HG02970 (cell line): ENCODE data around the gene TRIM44.
"Not testable (repeated sequence)": the region's sequence is repeated elsewhere in the genome, so short reads cannot be mapped to it uniquely, and the experiment has no call there.

Source experiments
- ATAC-seq: cut with Tn5 transposase; IDR thresholded peaks from one replicate; pipeline ENCODE4 v1.9.1; 2021; ENCODE audit warnings: mild to moderate bottlenecking, moderate library complexity, moderate number of reproducible peaks; ENCODE audit not compliant: unreplicated experiment, low FRiP score

The TRIM44 gene

GRCh38 chr11:35810045-35810645 is 147.6 kb downstream of the TRIM44 start:
- no peak for ATAC-seq

DNA sequence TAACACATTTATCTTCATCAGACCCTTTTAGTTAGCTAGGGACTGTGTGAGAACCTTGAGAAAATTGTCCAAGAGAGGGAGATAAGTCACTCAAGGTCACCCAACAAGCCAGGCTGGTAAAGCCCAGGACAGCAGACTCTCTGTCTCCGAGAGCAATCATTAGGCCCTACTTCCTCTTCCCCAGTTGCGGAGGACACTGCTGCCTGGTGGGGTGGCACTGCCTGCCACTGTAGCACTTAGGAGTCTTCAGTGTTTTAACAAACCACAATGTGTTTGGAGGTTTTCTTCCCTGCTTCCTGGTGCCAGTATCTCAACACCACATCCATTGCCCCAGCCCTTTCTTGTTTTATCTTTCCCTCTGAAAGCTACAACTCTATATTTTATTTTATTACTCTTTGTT is 149.2 kb downstream of the TRIM44 start:
- ATAC-seq, result no peak

DNA sequence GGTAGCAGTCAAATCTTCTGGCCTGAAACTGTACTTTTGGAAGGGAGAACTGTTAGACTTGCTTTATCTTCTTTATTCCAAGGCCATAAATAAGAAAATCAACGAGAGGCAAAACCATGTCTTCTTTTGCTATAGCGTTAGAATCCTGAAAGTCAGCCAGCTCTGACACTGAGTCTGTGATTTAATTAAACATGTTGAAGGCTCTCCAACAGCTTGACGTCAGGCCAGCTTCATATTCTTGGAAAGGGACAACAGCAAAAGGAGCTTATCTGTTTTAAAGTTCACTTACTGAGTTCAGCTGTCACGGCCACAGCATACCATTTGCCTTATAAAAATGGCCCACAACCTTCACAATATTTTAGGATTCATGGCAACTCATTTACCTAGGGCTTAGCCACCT is 150.3 kb downstream of the TRIM44 start:
- no peak for ATAC-seq

DNA sequence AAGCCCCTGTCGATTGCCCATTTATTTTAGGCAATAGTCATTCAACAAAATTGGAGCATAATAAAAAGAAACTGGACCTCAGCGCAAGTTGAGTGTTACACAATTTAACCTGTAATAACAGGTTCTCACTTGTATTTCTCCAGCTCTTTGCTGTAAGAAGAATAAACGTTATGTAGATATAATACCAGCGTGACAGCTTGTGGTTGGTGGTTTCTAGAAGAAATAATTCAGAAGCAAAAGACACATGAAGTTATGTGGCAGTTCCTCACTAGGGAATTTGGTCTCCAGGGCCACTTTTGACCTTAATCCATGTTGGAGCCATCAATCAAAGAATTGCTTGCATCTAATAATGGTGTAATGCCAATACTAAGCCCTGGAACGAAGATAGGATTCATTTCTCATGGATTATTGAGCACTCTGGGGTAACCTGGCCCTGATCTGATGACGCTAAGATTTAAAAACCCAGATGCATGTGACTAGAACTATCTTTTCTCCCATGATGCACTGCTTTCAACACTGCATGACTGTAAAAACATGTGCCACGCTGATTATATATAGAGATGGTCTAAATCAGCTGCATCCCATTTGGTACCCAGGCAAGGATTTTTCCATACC is 151.6 kb downstream of the TRIM44 start:
- ATAC-seq, result no peak

DNA sequence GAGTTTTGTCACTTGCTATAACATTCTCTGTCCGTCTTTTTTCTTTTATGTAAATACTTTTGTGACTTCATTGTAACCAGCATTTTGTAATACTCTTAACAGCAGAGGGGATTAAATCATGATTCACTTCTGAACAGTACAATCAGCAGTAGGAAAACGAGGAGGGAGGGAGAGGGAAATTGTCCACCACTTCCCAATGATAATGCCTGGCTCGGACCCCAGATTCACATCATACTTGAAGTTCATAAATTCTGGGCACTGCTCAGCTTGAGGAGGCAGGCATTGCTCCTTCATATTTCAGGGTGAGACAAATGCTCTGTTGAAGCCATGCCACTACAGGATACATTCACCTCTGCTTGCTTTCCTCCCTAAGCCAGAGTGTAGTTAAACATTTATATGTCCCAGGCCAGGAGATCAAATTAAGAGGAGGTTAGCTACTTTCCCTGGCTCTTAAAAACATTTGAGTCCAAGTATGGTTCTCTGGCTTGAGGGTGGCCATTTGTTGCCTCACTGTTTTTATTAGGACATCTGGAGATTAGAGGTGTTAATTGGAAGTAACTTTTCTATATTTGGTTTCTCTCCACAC is 152.2 kb downstream of the TRIM44 start:
- no peak for ATAC-seq

DNA sequence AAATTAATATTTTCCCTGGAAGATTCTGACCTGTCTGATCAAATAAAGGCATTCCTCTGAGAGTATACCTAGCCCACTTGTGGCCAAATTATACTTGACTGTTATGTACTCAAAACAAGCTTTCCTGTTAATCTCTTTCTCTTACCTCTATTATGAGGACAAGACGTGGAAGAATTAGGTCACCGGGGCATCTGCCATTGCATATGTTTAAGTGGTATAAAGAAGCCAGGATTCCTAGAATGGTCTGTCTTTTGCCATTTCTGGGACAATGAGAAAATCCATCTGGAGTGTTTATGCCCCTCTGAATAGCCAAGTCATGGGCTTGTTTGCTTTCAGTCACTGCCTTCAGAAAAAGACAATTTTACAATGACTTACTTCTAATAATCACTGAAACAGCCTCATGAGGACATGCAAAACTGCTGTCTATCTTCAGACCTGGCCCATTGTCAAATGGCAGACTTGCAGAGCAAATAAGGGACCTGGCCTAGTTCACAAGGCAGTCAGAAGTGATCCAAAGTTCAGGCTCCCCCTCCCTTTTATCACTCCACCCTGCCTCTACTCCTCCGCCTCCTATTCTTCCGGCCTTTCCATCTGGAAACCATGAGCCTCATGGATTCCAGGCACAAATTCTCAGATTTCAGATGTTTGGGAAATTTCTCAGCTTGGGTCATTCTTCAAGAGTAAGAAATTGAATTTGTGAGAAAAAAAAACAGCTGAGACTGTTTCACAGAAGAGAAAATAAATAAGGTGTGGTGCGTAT is 153.2 kb downstream of the TRIM44 start:
- ATAC-seq, result no peak

- no peak for ATAC-seq
Measured at GRCh38 chr11:35820614-35821013, 158.0 kb downstream of the TRIM44 start.

DNA sequence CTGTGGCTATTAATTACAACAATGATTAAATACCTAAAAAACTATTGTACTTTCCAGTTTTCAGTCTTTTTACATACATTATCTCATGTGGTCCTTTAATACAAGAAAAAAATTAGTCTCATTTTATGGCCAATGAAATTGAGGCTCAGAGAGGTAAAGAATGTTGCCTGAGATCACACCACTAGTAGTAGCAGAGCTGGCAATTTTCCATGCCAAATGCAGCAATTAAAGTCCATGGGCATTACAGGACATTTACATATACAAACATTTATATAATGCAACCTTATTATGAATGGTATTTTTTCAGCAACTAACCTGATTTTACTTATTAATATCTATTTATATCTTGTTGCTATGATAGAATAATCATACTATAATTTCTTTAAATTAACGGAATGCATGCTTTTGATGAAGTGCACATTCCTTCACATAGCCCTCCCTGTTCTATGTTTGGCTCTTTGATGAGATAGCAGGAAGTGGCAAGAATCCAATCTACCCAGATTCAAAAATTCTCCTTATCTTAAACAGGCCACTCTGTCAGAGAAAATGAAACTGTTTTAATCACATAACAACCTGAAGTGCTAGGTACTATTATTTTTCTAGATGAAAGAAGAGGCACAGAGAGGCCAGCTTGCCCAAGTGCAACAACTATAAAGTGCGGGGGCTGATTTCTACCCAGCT is 160.4 kb downstream of the TRIM44 start:
- no peak for ATAC-seq

DNA sequence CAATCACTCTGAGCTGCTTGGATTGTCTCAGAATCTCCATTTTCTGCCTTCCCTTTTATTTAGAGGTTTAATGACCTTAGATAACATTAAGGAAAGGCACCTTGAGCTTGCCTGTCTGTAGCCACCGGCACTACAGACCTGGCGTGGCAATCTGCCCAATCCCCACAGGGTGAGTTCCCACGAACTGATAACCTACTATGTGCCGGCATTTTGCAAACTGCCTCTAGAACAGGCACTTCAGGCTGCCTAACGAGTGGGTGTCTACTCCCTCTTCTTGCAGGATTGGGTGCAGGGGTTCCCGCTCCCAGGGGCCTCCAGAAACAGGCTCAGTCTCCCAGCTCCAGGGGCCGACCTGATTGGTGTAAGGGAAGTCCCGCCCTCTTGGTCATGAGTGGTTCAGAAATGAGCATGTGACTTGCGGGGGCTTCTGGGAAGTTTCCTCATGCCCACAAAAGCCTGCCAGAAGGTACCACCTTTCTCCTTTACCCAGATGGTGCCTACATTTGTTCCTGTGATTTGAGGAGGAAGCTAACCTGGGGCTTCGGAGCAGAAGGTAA is 161.2 kb downstream of the TRIM44 start:
- ATAC-seq, result no peak

DNA sequence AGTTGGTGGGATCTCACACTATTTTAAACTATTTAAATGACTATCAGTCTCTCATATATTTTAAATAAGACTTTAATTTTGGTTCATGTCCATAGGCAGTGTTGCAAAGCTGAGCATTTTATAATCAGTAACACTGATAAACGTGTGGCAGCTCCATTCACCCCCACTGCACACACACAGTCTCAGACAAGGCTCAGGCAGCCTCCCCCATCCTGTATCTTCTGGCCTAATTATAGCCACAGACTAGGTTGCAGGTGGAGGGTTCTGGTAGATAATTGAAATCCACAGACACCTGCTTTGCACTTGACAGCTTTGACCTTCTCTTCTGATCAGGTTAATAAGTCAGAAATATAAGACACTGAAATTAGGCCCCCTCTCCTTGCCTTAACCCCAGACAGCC is 162.8 kb downstream of the TRIM44 start:
- no peak for ATAC-seq

DNA sequence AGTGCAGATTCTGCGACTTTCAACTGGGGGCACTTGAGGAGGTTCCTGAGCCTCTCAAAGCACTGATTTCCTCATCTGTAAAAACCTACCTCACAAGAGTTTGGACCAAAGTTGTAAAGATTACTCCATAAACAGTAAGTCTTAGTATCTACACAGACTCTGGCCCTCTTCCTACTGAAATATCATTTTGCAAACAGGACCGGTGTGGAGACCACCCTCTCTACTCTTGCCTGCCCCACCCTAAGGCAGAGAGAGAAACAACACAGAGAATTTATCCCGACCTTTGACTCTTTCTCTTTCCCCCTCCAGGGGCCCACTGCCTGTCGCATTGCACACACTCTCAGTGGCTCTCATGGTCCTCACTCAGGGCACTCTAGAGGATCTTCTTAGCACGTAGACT is 163.4 kb downstream of the TRIM44 start:
- ATAC-seq, result no peak

DNA sequence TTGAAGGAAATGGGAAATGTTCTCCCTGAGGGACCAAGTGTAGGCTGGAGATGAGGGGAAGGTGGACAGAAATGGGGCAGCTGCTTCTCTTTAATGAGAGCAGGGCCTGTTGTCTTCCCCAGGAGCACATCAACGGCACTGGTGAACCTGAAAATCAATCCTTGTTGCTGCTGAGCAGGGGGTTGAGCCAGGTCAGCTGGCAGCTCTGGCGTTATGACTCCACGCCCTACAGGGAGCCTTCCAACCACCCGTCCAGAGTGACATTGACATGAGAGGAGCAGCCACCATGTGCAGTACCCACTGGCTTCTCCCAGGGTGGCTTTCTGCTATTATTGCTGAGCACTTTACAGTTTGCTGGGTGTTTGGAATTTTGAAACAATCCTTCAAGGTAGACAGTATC is 164.4 kb downstream of the TRIM44 start:
- ATAC-seq, result no peak

DNA sequence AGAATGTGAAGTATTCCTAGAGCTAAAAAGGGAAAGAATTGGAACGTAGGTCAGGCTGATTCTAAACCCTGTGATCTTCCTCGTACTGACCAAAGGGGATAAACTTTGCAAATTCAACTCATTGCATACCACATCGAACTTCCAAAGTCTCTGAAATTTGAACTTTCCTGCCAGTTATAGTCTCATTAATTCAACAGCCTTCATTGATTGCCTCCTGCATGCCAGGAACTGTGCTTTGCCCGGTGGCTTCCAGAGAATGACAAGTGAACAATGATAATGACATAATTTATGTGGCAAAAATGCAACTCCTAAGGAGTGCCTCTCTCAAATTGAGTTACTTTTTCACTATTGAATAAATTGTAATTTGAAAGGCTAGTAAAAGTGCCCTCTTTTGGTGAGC is 173.6 kb downstream of the TRIM44 start:
- no peak for ATAC-seq

DNA sequence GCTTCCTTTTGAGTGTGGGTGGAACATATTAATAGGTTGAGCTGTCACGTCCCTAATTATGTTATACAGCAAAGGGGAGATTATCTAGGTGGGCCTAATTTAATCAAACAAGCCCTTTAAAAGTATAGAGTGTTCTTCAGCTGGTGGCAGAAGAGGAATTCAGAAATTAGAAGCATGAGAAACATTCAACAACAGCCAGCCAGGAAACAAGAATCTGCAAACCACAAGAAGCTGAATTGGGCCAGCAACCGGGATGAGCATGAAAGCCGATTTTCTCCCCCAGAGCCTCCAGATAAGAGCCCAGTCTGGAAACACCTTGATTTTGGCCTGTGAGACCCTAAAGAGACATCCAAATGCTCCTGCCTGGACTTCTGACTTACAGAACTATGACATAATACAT is 175.5 kb downstream of the TRIM44 start:
- no peak for ATAC-seq

GRCh38 chr11:35838697-35839367 is 176.3 kb downstream of the TRIM44 start:
- not testable (repeated sequence) for ATAC-seq

DNA sequence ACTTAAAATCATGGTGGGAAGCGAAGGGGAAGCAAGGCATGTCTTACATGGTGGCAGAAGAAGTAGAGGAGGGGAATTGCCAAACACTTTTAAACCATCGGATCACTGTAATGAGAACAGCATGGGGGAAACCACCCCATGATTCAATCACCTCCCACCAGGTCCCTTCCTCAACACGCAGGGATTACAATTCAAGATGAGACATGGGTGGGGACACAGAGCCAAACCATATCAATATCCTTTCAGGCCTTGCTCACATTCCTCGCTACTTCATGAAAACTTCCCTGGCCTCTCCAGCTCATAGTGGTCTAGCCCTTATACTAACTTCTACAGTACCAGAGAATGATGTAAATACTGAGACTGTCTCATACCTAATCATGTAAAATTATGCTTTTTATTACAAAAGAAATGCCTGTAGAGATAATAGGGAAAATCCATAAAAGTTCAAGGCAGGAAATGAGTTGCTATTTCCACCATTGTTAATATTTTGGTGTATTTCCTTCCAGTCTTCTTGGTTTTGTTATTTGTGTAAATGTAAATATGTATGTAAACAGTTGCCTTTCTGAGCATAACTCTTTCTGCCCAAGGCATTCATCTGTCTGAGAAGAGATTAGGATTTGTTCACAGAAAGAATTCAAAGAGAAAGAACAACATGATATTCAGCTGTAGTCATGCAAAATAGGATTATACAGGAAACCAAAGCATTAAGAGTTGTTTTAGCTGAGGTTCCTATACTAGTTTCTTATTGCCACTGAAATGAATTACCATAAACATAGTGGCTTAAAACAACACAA is 177.0 kb downstream of the TRIM44 start:
- no peak for ATAC-seq

DNA sequence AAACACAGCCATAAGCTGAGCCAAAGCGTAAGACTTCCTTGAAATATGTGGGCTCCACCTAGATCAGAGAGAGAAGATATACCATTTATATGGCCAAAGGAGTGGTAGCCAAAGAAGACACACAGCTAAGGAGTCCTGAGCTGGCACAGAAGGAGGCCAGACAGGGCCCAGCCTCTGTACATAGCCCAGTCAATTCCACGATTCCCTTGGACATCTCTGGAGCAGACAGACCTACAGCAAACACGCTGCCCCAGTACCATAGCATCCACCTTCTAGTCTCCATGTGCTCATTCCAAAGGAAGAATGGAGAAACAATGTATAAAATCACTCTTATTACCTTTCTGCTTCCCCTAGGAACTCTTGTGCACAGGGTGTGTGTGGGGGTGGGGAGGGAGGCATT is 179.2 kb downstream of the TRIM44 start:
- ATAC-seq, result no peak

DNA sequence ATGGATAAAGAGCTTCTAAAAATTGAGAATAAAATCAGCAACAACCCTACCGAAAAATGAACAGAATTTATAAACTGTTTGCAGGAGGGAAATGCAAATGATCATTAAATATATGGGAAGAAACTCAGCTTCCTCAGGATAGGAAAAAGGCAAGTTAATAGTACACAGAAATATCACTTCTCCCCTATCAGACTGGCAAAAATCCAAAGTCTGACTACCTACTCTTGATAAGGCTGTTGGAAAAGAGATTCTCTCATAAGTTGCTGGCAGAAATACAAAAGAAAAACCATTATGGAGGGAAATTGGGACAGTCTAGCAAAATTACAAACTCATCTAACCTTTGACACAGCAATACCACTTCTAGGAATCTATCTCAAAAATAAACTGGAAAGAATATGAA is 180.4 kb downstream of the TRIM44 start:
- ATAC-seq, result no peak

GRCh38 chr11:35844579-35844978 is 182.0 kb downstream of the TRIM44 start:
- no peak for ATAC-seq
